K562 (cell line): ENCODE results near the gene PLXND1. TPM values are rescaled to one million over a fixed set of nuclear protein-coding genes. Genes with fewer than 3 reads are reported as not detected.

Experiments used
- ATAC-seq: fragments of 200-7000 bp; cut with Tn5 transposase; 3 replicates; pipeline ENCODE4 v1.9.1; 2020; ENCODE audit warnings: moderate library complexity
- BruUV-seq: library from RNA; stranded (reverse); fragments of 400-500 nt; replicated peaks from 2 replicates; lab custom pipeline; 2021; lab: Mats Ljungman, UMichigan
- CTCF ChIA-PET: fragments of 300-600 bp; formaldehyde crosslinking; extraction: SDS; loops from one replicate; lab custom pipeline; 2021; ENCODE audit warnings: low intra/inter-chr PET ratio; lab: Yijun Ruan, JAX
- POLR2A ChIA-PET: fragments of 300-600, 350-650 bp; sonication (Branson Sonifier 250); formaldehyde crosslinking; extraction: SDS; loops from one replicate; lab custom pipeline; 2021; ENCODE audit warnings: antibody characterized with exemption, inconsistent platforms; lab: Yijun Ruan, JAX
- DNase-seq, 4 experiments: peaks; one replicate each; pipeline versions ENCODE4 v3.0.0 to v3.0.0-alpha.2; 2011 to 2018; ENCODE audit warnings: low spot score in 3 of 4, mixed read lengths in 3 of 4; ENCODE audit errors: extremely low read depth in 1 of 4
- FAIRE-seq: peaks from 2 replicates; lab custom pipeline; 2011; peaks lifted over from hg19 to GRCh38; lab: Jason Lieb, UNC
- H2AFZ ChIP-seq: 2 replicates; pipeline ENCODE4 v1.6.0; 2011; ENCODE audit warnings: low read depth, low read length, control low read depth, inconsistent platforms
- H3K27ac ChIP-seq: fragments of 200-600 bp; 3 replicates; pipeline ENCODE4 v1.8.0; 2011; ENCODE audit warnings: low read depth, mild to moderate bottlenecking, control low read depth, inconsistent platforms, low read length, moderate library complexity, mixed read lengths; ENCODE audit errors: extremely low read depth
- H3K27me3 ChIP-seq, 2 experiments: fragments of 300-600 bp in 1 of 2; 2 replicates in 1 of 2; 3 replicates in 1 of 2; pipeline versions ENCODE4 v1.6.0 to v1.8.0; 2011; ENCODE audit warnings: inconsistent platforms in 2 of 2, low read length in 2 of 2, mild to moderate bottlenecking in 1 of 2, mixed read lengths in 1 of 2, moderate library complexity in 1 of 2; ENCODE audit not compliant: control insufficient read depth in 2 of 2, insufficient read depth in 2 of 2
- H3K36me3 ChIP-seq: fragments of 300-600 bp; 3 replicates; pipeline ENCODE4 v1.8.0; 2011; ENCODE audit warnings: mild to moderate bottlenecking, low read length, inconsistent platforms; ENCODE audit not compliant: control insufficient read depth, insufficient read depth
- H3K4me1 ChIP-seq, 2 experiments: fragments of 200-600 bp in 1 of 2; replicated peaks in 1 of 2; 2 replicates in 1 of 2; 3 replicates in 1 of 2; pipeline versions ENCODE4 v1.5.1 to v1.8.0; 2011; ENCODE audit warnings: inconsistent platforms in 2 of 2, low read length in 2 of 2, mild to moderate bottlenecking in 1 of 2, mixed read lengths in 1 of 2, moderate library complexity in 1 of 2; ENCODE audit not compliant: control insufficient read depth in 2 of 2, insufficient read depth in 2 of 2
- H3K4me2 ChIP-seq: 2 replicates; pipeline ENCODE4 v1.6.1; 2011; ENCODE audit warnings: low read length, control low read depth, inconsistent platforms, mixed read lengths; ENCODE audit not compliant: insufficient read depth
- H3K4me3 ChIP-seq: fragments of 200-600 bp; sonication (generic), shearing (Covaris generic); 2 replicates; pipeline ENCODE4 v1.5.1; 2016; ENCODE audit warnings: control low read depth, inconsistent platforms
- H3K79me2 ChIP-seq: fragments of 200-600 bp; 3 replicates; pipeline ENCODE4 v1.8.0; 2011; ENCODE audit warnings: low read length, inconsistent platforms; ENCODE audit not compliant: control insufficient read depth, insufficient read depth
- H3K9ac ChIP-seq, 2 experiments: 2 replicates each; pipeline versions ENCODE4 v1.6.0 to v1.6.1; 2011; ENCODE audit warnings: low read depth in 2 of 2, low read length in 2 of 2, control low read depth in 1 of 2, inconsistent platforms in 1 of 2, mild to moderate bottlenecking in 1 of 2, mixed read lengths in 1 of 2; ENCODE audit not compliant: insufficient read depth in 1 of 2
- H3K9me1 ChIP-seq: one replicate; pipeline ENCODE4 v1.6.0; 2011; ENCODE audit warnings: inconsistent platforms, mild to moderate bottlenecking, low read length, moderate library complexity; ENCODE audit not compliant: control insufficient read depth, insufficient read depth
- H3K9me3 ChIP-seq: replicated peaks from 2 replicates; pipeline ENCODE4 v1.5.1; 2011; ENCODE audit warnings: low read depth, low read length, inconsistent platforms; ENCODE audit not compliant: control insufficient read depth, insufficient read depth
- H4K20me1 ChIP-seq: replicated peaks from 2 replicates; pipeline ENCODE4 v1.6.1; 2011; ENCODE audit warnings: low read length, inconsistent platforms, mixed read lengths; ENCODE audit not compliant: control insufficient read depth, insufficient read depth
- ARHGAP35 ChIP-seq: fragments of 450-650 bp; IDR thresholded peaks from 2 replicates; pipeline ENCODE4 v1.6.1; 2018; ENCODE audit not compliant: partially characterized antibody
- BRD4 ChIP-seq: fragments of 200-600 bp; sonication (generic); IDR thresholded peaks from 2 replicates; pipeline ENCODE4 v1.6.1; 2017; ENCODE audit warnings: inconsistent platforms
- CC2D1A ChIP-seq: fragments of 450-650 bp; IDR thresholded peaks from 2 replicates; pipeline ENCODE4 v1.6.1; 2017; ENCODE audit warnings: mild to moderate bottlenecking
- E2F6 ChIP-seq, 2 experiments: IDR thresholded peaks; 2 replicates each; pipeline ENCODE4 v1.6.1; 2011; ENCODE audit warnings: borderline replicate concordance in 1 of 2, control low read depth in 1 of 2, low read depth in 1 of 2, low read length in 1 of 2, mild to moderate bottlenecking in 1 of 2, mixed read lengths in 1 of 2, moderate library complexity in 1 of 2; ENCODE audit not compliant: insufficient read depth in 1 of 2, insufficient read length in 1 of 2, poor library complexity in 1 of 2, severe bottlenecking in 1 of 2; ENCODE audit errors: extremely low read depth in 1 of 2
- FOXK2 ChIP-seq, 2 experiments: fragments of 450-650 bp; IDR thresholded peaks in 1 of 2; conservative IDR thresholded peaks in 1 of 2; 2 replicates each; pipeline ENCODE4 v1.6.1; 2016; ENCODE audit warnings: low read depth in 2 of 2, mild to moderate bottlenecking in 1 of 2
- HBP1 ChIP-seq: fragments of 450-650 bp; formaldehyde crosslinking; IDR thresholded peaks from 2 replicates; pipeline ENCODE4 v1.4.0; 2022; ENCODE audit warnings: missing genetic modification characterization
- ILF3 ChIP-seq: fragments of 450-650 bp; IDR thresholded peaks from 2 replicates; pipeline ENCODE4 v1.6.1; 2018; ENCODE audit warnings: antibody characterized with exemption, mild to moderate bottlenecking, moderate library complexity, borderline replicate concordance
- MAZ ChIP-seq, 2 experiments: fragments of 450-650 bp in 1 of 2; sonication (generic) in 1 of 2; formaldehyde crosslinking; IDR thresholded peaks in 1 of 2; conservative IDR thresholded peaks in 1 of 2; 2 replicates each; pipeline versions ENCODE4 v1.4.0 to v1.5.0; 2020; ENCODE audit warnings: mild to moderate bottlenecking in 1 of 2, missing genetic modification reagents in 1 of 2
- MTA2 ChIP-seq: fragments of 450-650 bp; IDR thresholded peaks from 2 replicates; pipeline ENCODE4 v1.6.1; 2016; ENCODE audit warnings: low read depth
- PHF21A ChIP-seq: fragments of 450-650 bp; IDR thresholded peaks from 2 replicates; pipeline ENCODE4 v1.6.1; 2017; ENCODE audit warnings: low read depth, borderline replicate concordance
- PYGO2 ChIP-seq: fragments of 450-650 bp; IDR thresholded peaks from 2 replicates; pipeline ENCODE4 v1.6.1; 2016; ENCODE audit warnings: mild to moderate bottlenecking, missing genetic modification characterization, moderate library complexity, missing compliant biosample characterization
- SREBF2 ChIP-seq: sonication (generic); formaldehyde crosslinking; IDR thresholded peaks from 2 replicates; pipeline ENCODE4 v1.4.0; 2020; ENCODE audit warnings: mild to moderate bottlenecking, missing genetic modification reagents
- ZFP36 ChIP-seq: fragments of 150-350 bp; IDR thresholded peaks from 2 replicates; pipeline ENCODE4 v1.6.1; 2018; ENCODE audit warnings: low read length, low read depth; ENCODE audit not compliant: partially characterized antibody
- ZNF175 ChIP-seq: fragments of 200-800 bp; sonication (Bioruptor generic); IDR thresholded peaks from 2 replicates; pipeline ENCODE4 v1.6.1; 2016; ENCODE audit warnings: low read depth, mild to moderate bottlenecking, missing genetic modification characterization, missing compliant biosample characterization
- ZNF280A ChIP-seq: fragments of 450-650 bp; IDR thresholded peaks from 2 replicates; pipeline ENCODE4 v1.6.1; 2018; ENCODE audit warnings: mild to moderate bottlenecking, low read depth; ENCODE audit not compliant: partially characterized antibody
- ZNF41 ChIP-seq: fragments of 250-450 bp; sonication (Bioruptor Pico); conservative IDR thresholded peaks from 2 replicates; pipeline ENCODE4 v1.4.0; 2020; ENCODE audit warnings: mild to moderate bottlenecking
- ZNF449 ChIP-seq: fragments of 250-450 bp; sonication (Bioruptor Pico); IDR thresholded peaks from 2 replicates; pipeline ENCODE4 v1.8.0; 2022; ENCODE audit warnings: moderate library complexity, mild to moderate bottlenecking, inconsistent platforms
- ZNF75A ChIP-seq: fragments of 450-650 bp; formaldehyde crosslinking; IDR thresholded peaks from 2 replicates; pipeline ENCODE4 v1.4.0; 2020; ENCODE audit warnings: mild to moderate bottlenecking
- WGBS: fragments of 100-300 bp; shearing (Covaris generic); methylation state at CpG from one replicate; pipeline ENCODE4 v1.1.6; 2016; ENCODE audit warnings: low coverage, mixed read lengths; ENCODE audit not compliant: insufficient coverage; ENCODE audit errors: missing lambda C conversion rate; 5-methylcytosine and 5-hydroxymethylcytosine counted together
- in situ Hi-C: fragments of 300-500 bp; cut with MboI; formaldehyde crosslinking; loops from 4 replicates; pipeline ENCODE4 v1.15.0; 2018; ENCODE audit warnings: inconsistent platforms, mixed read lengths
- intact Hi-C: fragments of 100-400 bp; cut with micrococcal nuclease; formaldehyde crosslinking; loops from 2 replicates; pipeline ENCODE4 v1.14.2; 2022
- polyA plus RNA-seq, 8 experiments: library from polyadenylated mRNA; depleted of rRNA in 4 of 8; stranded (reverse) in 5 of 8; unstranded in 3 of 8; fragments of >200 nt; fragmentation: Nextera tagmentation in 2 of 8; fragmentation: Illumina TruSeq in 1 of 8; extraction: Ambion mirVana in 2 of 8; extraction: Trizol in 1 of 8; gene quantifications; 2 replicates each; pipeline versions ENCODE4 v1.2.1 to v1.2.3, GENCODE V29; 2011 to 2014; ENCODE audit warnings: inconsistent platforms in 1 of 8, missing spikeins in 1 of 8
- total RNA-seq, 7 experiments: library from RNA; depleted of rRNA in 6 of 7; stranded (reverse); fragments of >200 nt in 6 of 7; fragmentation: Illumina TruSeq in 2 of 7; extraction: Trizol in 2 of 7; gene quantifications; 2 replicates each; pipeline versions ENCODE4 v1.2.1 to v1.2.3, GENCODE V29; 2011 to 2021; ENCODE audit warnings: low replicate concordance in 1 of 7

The PLXND1 gene
- total and polyA plus RNA-seq, 9 of the 15 experiments (the other 6 are each of a cell fraction or from before 2014, with no cell fraction given), result 0.34 to 28.8 (median 14.0) TPM

- in situ Hi-C loops (no loop called here), intact Hi-C loops (loop anchor here (10.0 kb wide), 1 partner anchor 217 kb away; no protein-coding TSS in a partner anchor)
- Histone ChIP-seq H3K9me1 (no peaks in the 10 kb centered on the region), H4K20me1 (peaks cover 16% of the 10 kb centered on the region; the same call in 1 of the 2 replicates), H3K36me3 (peaks cover 5% of the 10 kb centered on the region; the same call in 2 of the 3 replicates), H3K27me3 (no peaks in the 10 kb centered on the region), H3K4me3 (no peak overlapping the region), H3K79me2 (peaks cover 87% of the 10 kb centered on the region), H3K4me1 (peaks cover 43 to 76% of the 10 kb centered on the region in 2 experiments), H3K9me3 (no peaks in the 10 kb centered on the region), H3K4me2 (no peak overlapping the region), H3K9ac (no peak overlapping the region; a peak in 1 of 4 replicates), H2AFZ (no peak overlapping the region), H3K27ac (no peak overlapping the region)
- no TSS peak for BruUV-seq
- DNase-seq (no peak), ATAC-seq (no peak), FAIRE-seq (no peak)
- ChIA-PET POLR2A (no interaction called here), CTCF (no interaction called here)
- 100% methylated on average over 1 of the region's 5 CpGs for WGBS
- no peak for TF ChIP-seq PHF21A
- no peak for TF ChIP-seq MAZ (CRISPR knock-in tag; conservative IDR thresholded peaks at IDR 0.05 in 1 of 2, IDR thresholded peaks at IDR 0.05 in 1 of 2)
- no peak for TF ChIP-seq ZNF280A
- no peak for TF ChIP-seq PYGO2 (tag)
- TF ChIP-seq MTA2, result no peak
- TF ChIP-seq ZNF75A (CRISPR knock-in tag), result no peak
- no peak for TF ChIP-seq ZNF175 (CRISPR knock-in tag)
- TF ChIP-seq HBP1 (CRISPR knock-in tag), result no peak
- TF ChIP-seq ZNF449 (CRISPR knock-in tag), result no peak
- TF ChIP-seq ZFP36, result no peak
- no peak for TF ChIP-seq CC2D1A
- TF ChIP-seq ZNF41, result no peak
- no peak for TF ChIP-seq SREBF2 (CRISPR knock-in tag)
- no peak for TF ChIP-seq BRD4
- TF ChIP-seq ARHGAP35, result no peak
- TF ChIP-seq ILF3, result no peak
- no peak for TF ChIP-seq E2F6 (IDR thresholded peaks at IDR 0.05; ENCODE audit: borderline replicate concordance in 1 of 2, extremely low read depth in 1 of 2, insufficient read depth in 1 of 2, insufficient read length in 1 of 2, low read depth in 1 of 2, low read length in 1 of 2, poor library complexity in 1 of 2, severe bottlenecking in 1 of 2)
- no peak for TF ChIP-seq FOXK2 (conservative IDR thresholded peaks at IDR 0.05 in 1 of 2, IDR thresholded peaks at IDR 0.05 in 1 of 2; ENCODE audit: low read depth in 2 of 2)
These were observed 4.8 kb downstream of the PLXND1 start for GRCh38 chr3:129601713-129602112.
